ENCODE results near the gene SLC4A8.

GRCh38 chr12:51403681-51404136, 20.9 kb upstream of the SLC4A8 start:
- TF ChIP-seq CTCF (IDR thresholded peaks at IDR 0.05 in 2 of 3, conservative IDR thresholded peaks at IDR 0.05 in 1 of 3; ENCODE audit: borderline replicate concordance in 1 of 3, insufficient read depth in 1 of 3, low read depth in 2 of 3, low read length in 2 of 3) (no peak), POLR2A (IDR thresholded peaks at IDR 0.05; ENCODE audit: borderline replicate concordance, extremely low read depth, insufficient read depth, insufficient read length) (no peak), EZH2phosphoT487 (IDR thresholded peaks at IDR 0.05; ENCODE audit: borderline replicate concordance) (no peak), SIN3A (IDR thresholded peaks at IDR 0.05; ENCODE audit: low read depth) (no peak), REST (IDR thresholded peaks at IDR 0.05; ENCODE audit: low read depth) (no peak), TCF7L2 (IDR thresholded peaks at IDR 0.05; ENCODE audit: borderline replicate concordance, extremely low read depth, insufficient read depth, insufficient read length) (no peak), ZFX (IDR thresholded peaks at IDR 0.05) (no peak), JUND (IDR thresholded peaks at IDR 0.05) (no peak), EZH2 (IDR thresholded peaks at IDR 0.05) (no peak), POLR2AphosphoS5 (IDR thresholded peaks at IDR 0.05; ENCODE audit: low read depth, low read length) (no peak)

All from HCT116 (cell line).